Measurements from ENCODE around the gene HTRA1. TPM values are rescaled to one million over a fixed set of nuclear protein-coding genes. Genes with fewer than 3 reads are reported as not detected.

Gene HTRA1
- total RNA-seq, 1 experiment from 2014 or later, result 0.17 TPM

GRCh38 chr10:122468307-122468925, 7.1 kb downstream of the HTRA1 start:
- H3K36me3 ChIP-seq (ENCODE audit: insufficient read depth, low read length, poor library complexity, severe bottlenecking), result no peaks in the 10 kb centered on the region
- no peak overlapping the region for H3K4me3 ChIP-seq (ENCODE audit: low read depth, low read length, poor library complexity, severe bottlenecking)
- H3K27ac ChIP-seq (ENCODE audit: low read depth, low read length, poor library complexity, severe bottlenecking), result no peak overlapping the region
- no peaks in the 10 kb centered on the region for H3K9me3 ChIP-seq (ENCODE audit: low read depth, low read length, poor library complexity, severe bottlenecking)
- no TSS peak for BruUV-seq (replicated peaks)
- peaks cover 43% of the 10 kb centered on the region for H3K27me3 ChIP-seq (replicated peaks; ENCODE audit: insufficient read depth, low read depth, low read length, poor library complexity)
- DNase-seq (ENCODE audit: low spot score), result no peak
- no peak for TF ChIP-seq EZH2 (IDR thresholded peaks at IDR 0.05; ENCODE audit: borderline replicate concordance, low read depth, low read length, poor library complexity, severe bottlenecking)
- TF ChIP-seq, protein P1, sequence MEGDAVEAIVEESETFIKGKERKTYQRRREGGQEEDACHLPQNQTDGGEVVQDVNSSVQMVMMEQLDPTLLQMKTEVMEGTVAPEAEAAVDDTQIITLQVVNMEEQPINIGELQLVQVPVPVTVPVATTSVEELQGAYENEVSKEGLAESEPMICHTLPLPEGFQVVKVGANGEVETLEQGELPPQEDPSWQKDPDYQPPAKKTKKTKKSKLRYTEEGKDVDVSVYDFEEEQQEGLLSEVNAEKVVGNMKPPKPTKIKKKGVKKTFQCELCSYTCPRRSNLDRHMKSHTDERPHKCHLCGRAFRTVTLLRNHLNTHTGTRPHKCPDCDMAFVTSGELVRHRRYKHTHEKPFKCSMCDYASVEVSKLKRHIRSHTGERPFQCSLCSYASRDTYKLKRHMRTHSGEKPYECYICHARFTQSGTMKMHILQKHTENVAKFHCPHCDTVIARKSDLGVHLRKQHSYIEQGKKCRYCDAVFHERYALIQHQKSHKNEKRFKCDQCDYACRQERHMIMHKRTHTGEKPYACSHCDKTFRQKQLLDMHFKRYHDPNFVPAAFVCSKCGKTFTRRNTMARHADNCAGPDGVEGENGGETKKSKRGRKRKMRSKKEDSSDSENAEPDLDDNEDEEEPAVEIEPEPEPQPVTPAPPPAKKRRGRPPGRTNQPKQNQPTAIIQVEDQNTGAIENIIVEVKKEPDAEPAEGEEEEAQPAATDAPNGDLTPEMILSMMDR (conservative IDR thresholded peaks at IDR 0.05; ENCODE audit: low read depth, low read length), result no peak
- POLR2A ChIA-PET (ENCODE audit: low non-redundant PET), result no interaction called here
- intact Hi-C loops (cut with micrococcal nuclease; ENCODE audit: unreplicated experiment), result no loop called here
- CTCF ChIA-PET, result no interaction called here
- H3K4me1 ChIP-seq (ENCODE audit: insufficient read depth, low read length, poor library complexity, severe bottlenecking), result no peaks in the 10 kb centered on the region

DNA sequence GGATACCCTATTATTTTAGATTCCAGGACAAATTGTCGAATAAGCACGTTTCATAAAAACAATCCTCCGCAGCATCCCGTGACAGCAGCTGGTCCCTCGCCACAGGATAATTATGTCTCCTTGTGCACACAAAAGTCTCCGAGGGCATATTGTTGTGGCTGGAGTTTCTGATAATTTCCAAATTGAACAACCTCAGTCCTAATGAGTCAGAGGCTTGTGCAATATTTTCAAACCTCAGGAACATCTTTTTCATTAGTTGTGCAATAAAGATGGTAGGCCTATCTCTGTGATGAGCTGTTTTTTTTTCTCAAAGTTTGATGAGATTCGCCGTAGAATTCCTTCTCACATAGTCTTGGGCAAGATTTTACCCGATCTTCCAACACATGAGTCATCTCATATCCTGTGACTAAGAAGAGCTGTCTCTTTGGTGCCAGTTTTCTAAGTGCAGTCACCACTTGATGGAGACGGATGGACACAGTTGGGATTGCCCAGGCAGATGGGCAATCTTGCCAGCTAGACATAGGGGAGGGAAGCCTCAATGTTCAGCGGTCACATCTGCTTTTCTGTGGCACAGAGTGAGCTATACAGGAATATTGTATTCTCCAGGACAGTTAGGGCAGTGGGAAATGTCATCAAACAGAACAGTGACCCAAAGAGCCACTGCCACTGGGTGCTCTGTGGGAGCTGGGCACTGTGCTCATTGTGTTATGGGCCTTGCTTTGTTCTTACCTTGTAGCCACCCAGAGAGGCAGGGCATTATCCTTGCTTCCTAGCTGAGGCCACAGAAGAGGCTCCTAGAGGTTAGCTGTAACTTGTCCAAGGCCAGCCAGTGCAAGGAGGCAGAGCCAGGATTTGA, 7.8 kb downstream of the HTRA1 start:
- no peaks in the 10 kb centered on the region for H3K4me1 ChIP-seq (ENCODE audit: insufficient read depth, low read length, poor library complexity, severe bottlenecking)
- intact Hi-C loops (cut with micrococcal nuclease; ENCODE audit: unreplicated experiment), result no loop called here
- ChIA-PET POLR2A (ENCODE audit: low non-redundant PET) (no interaction called here), CTCF (no interaction called here)
- H3K27ac ChIP-seq (ENCODE audit: low read depth, low read length, poor library complexity, severe bottlenecking), result no peak overlapping the region
- no peaks in the 10 kb centered on the region for H3K9me3 ChIP-seq (ENCODE audit: low read depth, low read length, poor library complexity, severe bottlenecking)
- no peak overlapping the region for H3K4me3 ChIP-seq (ENCODE audit: low read depth, low read length, poor library complexity, severe bottlenecking)
- H3K27me3 ChIP-seq (replicated peaks; ENCODE audit: insufficient read depth, low read depth, low read length, poor library complexity), result peaks cover 36% of the 10 kb centered on the region
- no peaks in the 10 kb centered on the region for H3K36me3 ChIP-seq (ENCODE audit: insufficient read depth, low read length, poor library complexity, severe bottlenecking)
- DNase-seq (ENCODE audit: low spot score), result peak; percentile 70
- no TSS peak for BruUV-seq (replicated peaks)
- TF ChIP-seq, protein P1 (conservative IDR thresholded peaks at IDR 0.05; ENCODE audit: low read depth, low read length), result no peak
- TF ChIP-seq EZH2 (IDR thresholded peaks at IDR 0.05; ENCODE audit: borderline replicate concordance, low read depth, low read length, poor library complexity, severe bottlenecking), result no peak

GRCh38 chr10:122469848-122470247, 8.5 kb downstream of the HTRA1 start:
- H3K27ac ChIP-seq (ENCODE audit: low read depth, low read length, poor library complexity, severe bottlenecking), result no peak overlapping the region
- intact Hi-C loops (cut with micrococcal nuclease; ENCODE audit: unreplicated experiment), result no loop called here
- no peaks in the 10 kb centered on the region for H3K9me3 ChIP-seq (ENCODE audit: low read depth, low read length, poor library complexity, severe bottlenecking)
- peaks cover 29% of the 10 kb centered on the region for H3K27me3 ChIP-seq (replicated peaks; ENCODE audit: insufficient read depth, low read depth, low read length, poor library complexity)
- H3K36me3 ChIP-seq (ENCODE audit: insufficient read depth, low read length, poor library complexity, severe bottlenecking), result no peaks in the 10 kb centered on the region
- H3K4me3 ChIP-seq (ENCODE audit: low read depth, low read length, poor library complexity, severe bottlenecking), result no peak overlapping the region
- DNase-seq (ENCODE audit: low spot score), result no peak
- TF ChIP-seq, protein P1 (conservative IDR thresholded peaks at IDR 0.05; ENCODE audit: low read depth, low read length), result no peak
- CTCF ChIA-PET, result no interaction called here
- BruUV-seq (replicated peaks), result no TSS peak
- no peaks in the 10 kb centered on the region for H3K4me1 ChIP-seq (ENCODE audit: insufficient read depth, low read length, poor library complexity, severe bottlenecking)
- POLR2A ChIA-PET (ENCODE audit: low non-redundant PET), result no interaction called here
